SK-N-SH treated with all-trans-retinoic acid at 6 μM for 48 hours (cell line): ENCODE results near the gene DFFB.

Source experiments
- ESRRG ChIP-seq: fragments of 250-450 bp; sonication (Bioruptor Pico); IDR thresholded peaks from 2 replicates; pipeline ENCODE4 v1.6.1; 2021; ENCODE audit warnings: mild to moderate bottlenecking
- ISL1 ChIP-seq: fragments of 250-450 bp; sonication (Bioruptor Pico); IDR thresholded peaks from 2 replicates; pipeline ENCODE4 v2.1.2; 2022; ENCODE audit warnings: mild to moderate bottlenecking, moderate library complexity
- PATZ1 ChIP-seq: fragments of 250-450 bp; sonication (Bioruptor Pico); IDR thresholded peaks from 2 replicates; pipeline ENCODE4 v1.8.0; 2020; ENCODE audit warnings: mild to moderate bottlenecking, moderate library complexity, borderline replicate concordance
- PPARA ChIP-seq: fragments of 250-450 bp; sonication (Bioruptor Pico); IDR thresholded peaks from 2 replicates; pipeline ENCODE4 v1.5.0; 2020; ENCODE audit warnings: mild to moderate bottlenecking, borderline replicate concordance
- RARB ChIP-seq: fragments of 250-450 bp; sonication (Bioruptor Pico); IDR thresholded peaks from 2 replicates; pipeline ENCODE4 v1.8.0; 2021; ENCODE audit warnings: mild to moderate bottlenecking, moderate library complexity
- SNAI2 ChIP-seq: fragments of 250-450 bp; sonication (Bioruptor Pico); IDR thresholded peaks from 2 replicates; pipeline ENCODE4 v1.5.0; 2020; ENCODE audit warnings: mild to moderate bottlenecking, moderate library complexity
- TOX ChIP-seq: fragments of 250-450 bp; sonication (Bioruptor Pico); IDR thresholded peaks from 2 replicates; pipeline ENCODE4 v1.8.0; 2021; ENCODE audit warnings: mild to moderate bottlenecking, moderate library complexity, borderline replicate concordance
- ZC3H10 ChIP-seq: fragments of 250-450 bp; sonication (Bioruptor Pico); IDR thresholded peaks from 2 replicates; pipeline ENCODE4 v1.5.1; 2021; ENCODE audit warnings: mild to moderate bottlenecking, moderate library complexity
- ZNF565 ChIP-seq: fragments of 450-650 bp; formaldehyde crosslinking; conservative IDR thresholded peaks from 2 replicates; pipeline ENCODE4 v1.5.0; 2020; ENCODE audit warnings: low read depth, mild to moderate bottlenecking, moderate library complexity
- TF ChIP-seq, protein P1 (sequence below): fragments of 250-450 bp; sonication (Bioruptor Pico); IDR thresholded peaks from 2 replicates; pipeline ENCODE4 v1.8.0; 2021; ENCODE audit warnings: low read depth, mild to moderate bottlenecking, moderate library complexity, borderline replicate concordance

DNA sequence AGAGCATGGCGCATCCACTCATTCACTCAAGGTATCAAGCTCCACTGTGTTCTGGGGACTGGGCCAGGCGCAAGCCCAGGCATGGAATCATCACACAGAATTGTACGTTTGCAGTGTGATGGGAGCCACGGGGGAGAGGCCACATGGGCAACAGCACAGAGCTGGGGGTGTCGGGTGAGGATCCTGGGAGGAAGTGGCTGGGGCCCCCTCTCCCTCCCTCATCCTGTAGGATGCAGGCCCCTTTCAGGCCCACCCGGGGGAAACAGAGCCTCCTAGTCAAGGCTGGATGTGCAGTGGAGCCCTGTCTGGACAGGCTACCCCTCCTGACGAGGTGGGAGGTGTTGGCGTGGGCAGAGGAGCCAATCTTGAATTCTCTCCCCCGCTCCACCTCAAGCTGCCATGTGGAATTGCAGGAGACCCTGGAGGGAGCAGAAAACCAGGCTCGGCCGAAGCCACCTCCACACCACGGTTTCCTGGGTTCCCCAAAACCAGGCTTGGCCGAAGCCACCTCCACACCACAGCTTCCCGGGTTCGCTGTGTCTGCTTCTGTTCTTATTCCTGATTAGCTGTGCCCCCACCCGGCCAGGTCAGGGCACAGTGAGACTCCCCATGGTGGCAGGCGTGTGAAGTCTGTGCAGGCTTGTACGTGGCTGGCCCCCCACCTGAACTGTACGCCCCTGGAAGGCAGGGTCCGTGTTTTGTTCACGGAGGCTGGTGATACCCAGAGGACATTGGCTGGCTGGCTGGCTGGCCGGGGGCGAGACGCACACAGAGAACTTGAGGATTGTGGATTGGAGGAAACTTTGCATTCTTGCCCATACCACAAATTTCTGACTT lies 46.9 kb downstream of the DFFB start:
- TF ChIP-seq RARB (no peak), PPARA (CRISPR knock-in tag) (no peak), ESRRG (CRISPR knock-in tag) (no peak), ZC3H10 (CRISPR knock-in tag) (no peak), ZNF565 (CRISPR knock-in tag) (no peak), TOX (CRISPR knock-in tag) (no peak), SNAI2 (CRISPR knock-in tag) (no peak), PATZ1 (CRISPR knock-in tag) (no peak), ISL1 (CRISPR knock-in tag) (no peak)
- TF ChIP-seq, protein P1, sequence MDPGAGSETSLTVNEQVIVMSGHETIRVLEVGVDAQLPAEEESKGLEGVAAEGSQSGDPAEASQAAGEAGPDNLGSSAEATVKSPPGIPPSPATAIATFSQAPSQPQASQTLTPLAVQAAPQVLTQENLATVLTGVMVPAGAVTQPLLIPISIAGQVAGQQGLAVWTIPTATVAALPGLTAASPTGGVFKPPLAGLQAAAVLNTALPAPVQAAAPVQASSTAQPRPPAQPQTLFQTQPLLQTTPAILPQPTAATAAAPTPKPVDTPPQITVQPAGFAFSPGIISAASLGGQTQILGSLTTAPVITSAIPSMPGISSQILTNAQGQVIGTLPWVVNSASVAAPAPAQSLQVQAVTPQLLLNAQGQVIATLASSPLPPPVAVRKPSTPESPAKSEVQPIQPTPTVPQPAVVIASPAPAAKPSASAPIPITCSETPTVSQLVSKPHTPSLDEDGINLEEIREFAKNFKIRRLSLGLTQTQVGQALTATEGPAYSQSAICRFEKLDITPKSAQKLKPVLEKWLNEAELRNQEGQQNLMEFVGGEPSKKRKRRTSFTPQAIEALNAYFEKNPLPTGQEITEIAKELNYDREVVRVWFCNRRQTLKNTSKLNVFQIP, result no peak
